HG03025 (cell line): ENCODE measurements around the gene PPP1R12A.
"Not testable (repeated sequence)": the region's sequence is repeated elsewhere in the genome, so short reads cannot be mapped to it uniquely, and the experiment has no call there.

ENCODE experiments used
- ATAC-seq: cut with Tn5 transposase; IDR thresholded peaks from one replicate; pipeline ENCODE4 v1.9.1; 2021; ENCODE audit warnings: mild to moderate bottlenecking, moderate library complexity; ENCODE audit not compliant: unreplicated experiment, low FRiP score

The PPP1R12A gene

GRCh38 chr12:79935021-79935623 is at the start of gene PPP1R12A:
Gene PPP1R12A, minus strand, starts transcription at chr12:79935097. Its CDS starts 166 bp downstream, at chr12:79934931.
- peak; percentile 88 for ATAC-seq

DNA sequence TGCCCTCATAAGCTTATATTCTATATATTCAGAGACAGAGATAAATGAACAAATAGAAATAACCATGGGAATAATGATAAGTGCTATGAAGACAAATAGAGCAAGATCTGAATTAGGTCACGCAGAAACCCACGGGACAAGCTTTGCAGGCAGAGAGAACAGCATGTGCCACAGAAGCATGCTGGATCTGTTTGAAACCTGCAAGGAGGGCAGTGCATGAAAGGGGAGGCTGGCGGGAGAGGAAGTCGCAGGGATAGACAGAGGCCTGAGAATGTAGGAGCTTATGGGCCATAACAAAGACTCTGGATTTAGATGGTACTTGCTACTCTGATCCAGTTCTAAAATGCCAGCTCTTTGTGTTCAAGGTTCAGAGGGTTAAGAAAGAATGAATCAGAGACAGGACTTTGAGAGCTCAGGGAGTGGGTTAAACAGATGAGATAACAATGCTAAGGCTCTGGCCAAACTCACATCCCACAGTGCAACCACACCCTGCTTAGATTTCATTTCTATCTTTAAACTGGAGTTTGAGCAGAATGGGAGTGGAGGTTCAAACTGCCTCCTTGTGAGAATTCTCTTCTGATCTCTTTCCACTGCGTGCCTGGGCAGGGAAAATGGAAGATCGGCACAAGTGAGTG is 49.2 kb upstream of the PPP1R12A start:
- ATAC-seq, result no peak

DNA sequence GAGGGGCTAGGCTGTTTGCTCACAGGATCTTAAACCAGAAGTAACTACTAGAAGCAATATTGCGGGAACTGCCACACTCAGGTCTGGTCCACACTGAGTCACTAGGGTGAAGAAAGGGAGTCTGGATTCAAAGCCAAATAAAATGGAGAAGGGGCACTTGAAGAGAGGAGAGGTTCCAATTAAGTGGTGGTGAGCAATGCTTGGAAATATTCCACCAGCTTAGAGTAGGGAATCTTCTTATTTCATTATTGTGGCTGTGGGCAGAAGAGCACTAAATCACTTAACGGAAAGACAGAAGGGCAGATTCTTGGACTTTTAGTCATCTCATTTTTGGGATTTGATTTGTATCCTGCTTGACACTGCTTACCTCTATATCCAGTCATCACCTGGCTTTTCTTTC is 48.6 kb upstream of the PPP1R12A start:
- no peak for ATAC-seq

GRCh38 chr12:79982086-79983062 is 47.5 kb upstream of the PPP1R12A start:
- no peak for ATAC-seq

GRCh38 chr12:79978692-79979091 is 43.8 kb upstream of the PPP1R12A start:
- no peak for ATAC-seq

GRCh38 chr12:79977856-79978460 is 43.1 kb upstream of the PPP1R12A start:
- not testable (repeated sequence) for ATAC-seq

GRCh38 chr12:79975143-79975542 is 40.2 kb upstream of the PPP1R12A start:
- ATAC-seq, result no peak

DNA sequence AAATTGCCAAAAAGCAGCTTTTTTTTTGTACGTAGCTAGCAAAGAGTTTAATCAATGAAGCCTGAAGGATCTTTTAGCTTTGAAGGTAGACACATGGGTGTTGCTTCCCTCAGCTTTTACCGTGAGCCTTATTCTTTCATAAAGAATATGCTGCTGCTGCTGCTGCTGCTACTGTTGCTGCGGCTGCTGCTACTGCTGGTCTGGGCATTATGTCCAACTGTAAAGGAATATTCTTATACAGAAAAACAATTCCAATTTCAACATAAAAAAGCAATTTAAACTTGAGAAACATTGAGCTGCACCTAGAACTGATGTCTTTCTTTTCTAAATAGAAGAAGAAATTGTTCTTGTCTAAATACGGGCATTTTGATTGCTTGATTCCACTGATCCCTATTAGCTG is 38.9 kb upstream of the PPP1R12A start:
- ATAC-seq, result no peak

- ATAC-seq, result no peak
Observed at GRCh38 chr12:79964100-79964627, 29.3 kb upstream of the PPP1R12A start.

DNA sequence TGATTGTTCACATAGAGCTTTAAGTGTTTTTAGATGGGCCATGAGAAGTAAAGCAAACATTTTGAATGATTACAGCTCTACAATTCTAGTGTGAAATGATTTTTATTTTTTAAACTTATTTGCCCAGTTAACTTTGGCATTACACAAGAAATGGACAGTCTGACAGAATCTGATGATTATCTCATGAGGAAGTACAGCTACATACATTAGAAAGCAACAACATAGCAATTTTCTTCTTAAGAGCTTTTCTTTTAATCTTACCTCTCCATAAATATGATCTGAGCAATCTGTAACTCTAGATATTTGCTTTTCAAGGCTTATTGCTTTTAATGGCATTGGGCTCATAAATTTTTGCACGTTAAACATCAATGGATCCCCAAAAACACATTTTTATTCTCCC is 26.5 kb upstream of the PPP1R12A start:
- no peak for ATAC-seq

GRCh38 chr12:79959484-79959883 is 24.6 kb upstream of the PPP1R12A start:
- no peak for ATAC-seq

GRCh38 chr12:79956896-79957295 is 22.0 kb upstream of the PPP1R12A start:
- ATAC-seq, result no peak

GRCh38 chr12:79955561-79955960 is 20.7 kb upstream of the PPP1R12A start:
- no peak for ATAC-seq

- no peak for ATAC-seq
Observed at GRCh38 chr12:79954037-79954610, 19.2 kb upstream of the PPP1R12A start.

- no peak for ATAC-seq
Observed at GRCh38 chr12:79949098-79949497, 14.2 kb upstream of the PPP1R12A start.

GRCh38 chr12:79945433-79945832 is 10.5 kb upstream of the PPP1R12A start:
- ATAC-seq, result no peak

- ATAC-seq, result no peak
Observed at GRCh38 chr12:79944565-79944964, 9.7 kb upstream of the PPP1R12A start.

DNA sequence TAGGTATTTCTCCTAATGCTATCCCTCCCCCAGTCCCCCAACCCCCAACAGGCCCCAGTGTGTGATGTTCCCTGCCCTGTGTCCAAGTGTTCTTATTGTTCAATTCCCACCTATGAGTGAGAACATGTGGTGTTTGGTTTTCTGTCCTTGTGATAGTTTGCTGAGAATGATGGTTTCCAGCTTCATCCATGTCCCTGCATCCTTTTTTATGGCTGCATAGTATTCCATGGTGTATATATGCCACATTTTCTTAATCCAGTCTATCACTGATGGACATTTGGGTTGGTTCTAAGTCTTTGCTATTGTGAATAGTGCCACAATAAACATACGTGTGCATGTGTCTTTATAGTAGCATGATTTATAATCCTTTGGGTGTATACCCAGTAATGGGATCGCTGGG is 7.9 kb upstream of the PPP1R12A start:
- ATAC-seq, result not testable (repeated sequence)

DNA sequence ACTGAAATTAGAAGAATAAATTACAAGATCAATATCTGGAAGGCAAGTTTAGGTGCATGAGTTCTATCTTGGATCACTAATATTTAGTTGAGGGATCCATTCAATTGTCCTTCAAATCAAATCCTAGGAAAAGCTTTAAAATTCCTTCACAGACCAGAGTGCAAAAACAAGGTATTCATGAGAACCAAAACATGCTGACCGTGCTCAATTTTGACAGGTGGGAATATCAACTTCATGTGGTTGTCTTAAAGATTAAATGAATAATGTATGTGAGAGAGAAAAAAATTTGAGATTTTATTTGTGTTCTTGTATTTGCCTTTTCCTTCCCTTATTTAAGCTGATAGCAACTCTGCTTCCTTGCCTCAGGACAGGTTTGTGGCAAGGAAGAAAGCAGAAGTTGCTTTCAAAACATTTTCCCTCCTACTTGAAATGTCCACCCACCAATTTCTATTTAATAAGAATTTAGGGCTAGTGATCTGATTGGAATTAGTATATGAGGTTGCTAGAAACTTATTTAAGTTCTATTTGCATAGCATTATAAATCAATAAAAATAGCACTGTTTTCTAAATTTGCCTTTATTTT is 4.9 kb upstream of the PPP1R12A start:
- no peak for ATAC-seq

GRCh38 chr12:79938843-79939242 is 3.9 kb upstream of the PPP1R12A start:
- no peak for ATAC-seq
